Kidney epithelial cell (primary cell): Measurements from ENCODE around the gene ALAD. TPM values are rescaled to one million over a fixed set of nuclear protein-coding genes. Genes with fewer than 3 reads are reported as not detected.

ENCODE experiments used
- DNase-seq: peaks from one replicate; pipeline ENCODE4 v3.0.0-alpha.2; 2010; ENCODE audit warnings: low read depth
- H3K27me3 ChIP-seq: 2 replicates; pipeline ENCODE4 v1.6.0; 2011; ENCODE audit warnings: low read length; ENCODE audit not compliant: control insufficient read depth, insufficient read depth
- H3K36me3 ChIP-seq: 2 replicates; pipeline ENCODE4 v1.5.1; 2011; ENCODE audit warnings: low read length; ENCODE audit not compliant: control insufficient read depth, insufficient read depth
- H3K4me3 ChIP-seq: 2 replicates; pipeline ENCODE4 v1.5.1; 2011; ENCODE audit warnings: low read depth, mild to moderate bottlenecking, control low read depth, low read length
- CTCF ChIP-seq: IDR thresholded peaks from 2 replicates; pipeline ENCODE4 v1.5.1; 2011; ENCODE audit warnings: mild to moderate bottlenecking, moderate library complexity, low read length, control low read depth, inconsistent platforms; ENCODE audit not compliant: insufficient read depth, poor library complexity, severe bottlenecking
- total RNA-seq: library from RNA; depleted of rRNA; stranded (reverse); fragments of >200 nt; gene quantifications from 2 replicates; pipeline ENCODE4 v1.2.3, GENCODE V29; 2015

Gene ALAD
- total RNA-seq, 1 donor from 2014 or later = 6.7 TPM

- no peak for DNase-seq
- Histone ChIP-seq H3K4me3 (no peak overlapping the region), H3K27me3 (no peaks in the 10 kb centered on the region), H3K36me3 (no peaks in the 10 kb centered on the region)
- TF ChIP-seq CTCF = no peak
Observed at GRCh38 chr9:113341712-113342410, 59.2 kb downstream of the ALAD start.

- peak; percentile 53 for DNase-seq
- no peak for TF ChIP-seq CTCF
- H3K36me3 ChIP-seq = no peaks in the 10 kb centered on the region
- peak within 1 kb of the TSS; percentile 80 for H3K4me3 ChIP-seq
- no peaks in the 10 kb centered on the region for H3K27me3 ChIP-seq
Observed at GRCh38 chr9:113340011-113340699, 60.9 kb downstream of the ALAD start, which contains the start of gene WDR31. Gene WDR31 (minus strand): TSS chr9:113340275. CDS start chr9:113332022, 8,253 bp downstream.

- TF ChIP-seq CTCF = no peak
- Histone ChIP-seq H3K27me3 (no peaks in the 10 kb centered on the region), H3K4me3 (no peak overlapping the region), H3K36me3 (no peaks in the 10 kb centered on the region)
- DNase-seq = no peak
Observed at GRCh38 chr9:113337714-113338113, 63.4 kb downstream of the ALAD start.

Other genes with a start within 250 kb of the ALAD start
- 17.2 and 17.7 TPM in 2 replicates for gene FKBP15, start 180.0 kb downstream of the ALAD start, total RNA-seq
- gene SLC31A1, start 179.7 kb downstream of the ALAD start, total RNA-seq = 19.8 and 20.9 TPM in 2 replicates
- 22.1 and 28.5 TPM in 2 replicates for gene CDC26, start 125.7 kb downstream of the ALAD start, total RNA-seq
- gene PRPF4, start 125.6 kb downstream of the ALAD start, total RNA-seq = 30.1 and 34.4 TPM in 2 replicates
- not detected in 2 replicates for gene RNF183, start 97.9 kb downstream of the ALAD start, total RNA-seq
- 2.7 and 3.0 TPM in 2 replicates for gene WDR31, start 61.0 kb downstream of the ALAD start, total RNA-seq
- gene BSPRY, start 51.7 kb downstream of the ALAD start, total RNA-seq = 9.1 and 9.6 TPM in 2 replicates
- 22.3 and 27.4 TPM in 2 replicates for gene HDHD3, start 24.3 kb downstream of the ALAD start, total RNA-seq
- gene POLE3, start 9.4 kb upstream of the ALAD start, total RNA-seq = 58.0 and 64.1 TPM in 2 replicates
- 0.88 and 1.4 TPM in 2 replicates for gene C9orf43, start 9.5 kb upstream of the ALAD start, total RNA-seq
- 158 and 166 TPM in 2 replicates for gene RGS3, start 62.4 kb upstream of the ALAD start, total RNA-seq